Endothelial cell of umbilical vein (primary cell): Measurements from ENCODE around the gene PRDM16. TPM values are rescaled to one million over a fixed set of nuclear protein-coding genes. Genes with fewer than 3 reads are reported as not detected.

ENCODE experiments used
- BruUV-seq: library from RNA; stranded (reverse); fragments of 400-500 nt; replicated peaks from 2 replicates; lab custom pipeline; 2021; lab: Mats Ljungman, UMichigan
- CTCF ChIA-PET: fragments of 300-600, 350-600 bp; sonication (Branson Sonifier 250); formaldehyde crosslinking; loops from one replicate; lab custom pipeline; 2021; ENCODE audit warnings: antibody characterized with exemption, inconsistent platforms; lab: Charles Lee
- POLR2A ChIA-PET: fragments of 300-600, 350-600 bp; sonication (Branson Sonifier 250); formaldehyde crosslinking; loops from one replicate; lab custom pipeline; 2021; ENCODE audit warnings: antibody characterized with exemption, inconsistent platforms; lab: Charles Lee
- DNase-seq: peaks from one replicate; pipeline ENCODE4 v3.0.0-alpha.2; 2011; ENCODE audit warnings: low read depth, low spot score
- FAIRE-seq: peaks from 2 replicates; lab custom pipeline; 2011; peaks lifted over from hg19 to GRCh38; lab: Jason Lieb, UNC
- H2AFZ ChIP-seq: 2 replicates; pipeline ENCODE4 v1.6.0; 2012; ENCODE audit warnings: low read depth, low read length, control low read depth, inconsistent platforms
- H3K27ac ChIP-seq: 2 replicates; pipeline ENCODE4 v1.5.1; 2011; ENCODE audit warnings: low read depth, mild to moderate bottlenecking, control low read depth, low read length, moderate library complexity; ENCODE audit not compliant: insufficient read depth
- H3K27me3 ChIP-seq, 2 experiments: 2 replicates each; pipeline versions ENCODE4 v1.6.0 to v1.6.1; 2011; ENCODE audit warnings: low read length in 2 of 2, mixed read lengths in 1 of 2; ENCODE audit not compliant: control insufficient read depth in 2 of 2, insufficient read depth in 2 of 2
- H3K36me3 ChIP-seq, 2 experiments: 2 replicates in 1 of 2; 3 replicates in 1 of 2; pipeline ENCODE4 v1.5.1; 2011; ENCODE audit warnings: low read length in 2 of 2, mild to moderate bottlenecking in 1 of 2, moderate library complexity in 1 of 2; ENCODE audit not compliant: control insufficient read depth in 2 of 2, insufficient read depth in 2 of 2; ENCODE audit errors: extremely low read depth in 1 of 2
- H3K4me1 ChIP-seq: 3 replicates; pipeline ENCODE4 v1.5.1; 2011; ENCODE audit warnings: mild to moderate bottlenecking, low read length; ENCODE audit not compliant: control insufficient read depth, insufficient read depth; ENCODE audit errors: extremely low read depth
- H3K4me2 ChIP-seq: 2 replicates; pipeline ENCODE4 v1.6.1; 2011; ENCODE audit warnings: low read length, control low read depth, mixed read lengths; ENCODE audit not compliant: insufficient read depth
- H3K4me3 ChIP-seq, 3 experiments: fragments of 200-600 bp in 1 of 3; sonication (generic), shearing (Covaris generic) in 1 of 3; replicated peaks in 1 of 3; 2 replicates each; pipeline ENCODE4 v1.5.1; 2011 to 2016; ENCODE audit warnings: control low read depth in 3 of 3, low read length in 3 of 3, mild to moderate bottlenecking in 2 of 3, inconsistent platforms in 1 of 3, low read depth in 1 of 3, moderate library complexity in 1 of 3; ENCODE audit not compliant: insufficient read depth in 1 of 3
- H3K79me2 ChIP-seq: 2 replicates; pipeline ENCODE4 v1.6.0; 2012; ENCODE audit warnings: low read length, inconsistent platforms; ENCODE audit not compliant: control insufficient read depth, insufficient read depth
- H3K9ac ChIP-seq: replicated peaks from 2 replicates; pipeline ENCODE3; 2011; ENCODE audit warnings: low read length, control low read depth; ENCODE audit not compliant: insufficient read depth; ENCODE audit errors: extremely low read depth
- H3K9me1 ChIP-seq: replicated peaks from 3 replicates; pipeline ENCODE4 v1.6.0; 2011; ENCODE audit warnings: mild to moderate bottlenecking, low read length; ENCODE audit not compliant: control insufficient read depth, insufficient read depth; ENCODE audit errors: extremely low read depth
- H3K9me3 ChIP-seq: replicated peaks from 2 replicates; pipeline ENCODE4 v1.5.1; 2012; ENCODE audit warnings: low read length, inconsistent platforms; ENCODE audit not compliant: control insufficient read depth, insufficient read depth
- H4K20me1 ChIP-seq: replicated peaks from 2 replicates; pipeline ENCODE3; 2011; ENCODE audit warnings: mild to moderate bottlenecking, low read length; ENCODE audit not compliant: control insufficient read depth, insufficient read depth; ENCODE audit errors: extremely low read depth
- EZH2 ChIP-seq: IDR thresholded peaks from 2 replicates; pipeline ENCODE4 v1.6.1; 2012; ENCODE audit warnings: borderline replicate concordance, low read depth, mild to moderate bottlenecking, moderate library complexity, low read length, inconsistent platforms; ENCODE audit not compliant: severe bottlenecking
- FOS ChIP-seq: IDR thresholded peaks from 2 replicates; pipeline ENCODE4 v1.6.1; 2011; ENCODE audit warnings: mild to moderate bottlenecking, low read length, moderate library complexity, borderline replicate concordance; ENCODE audit not compliant: insufficient read depth
- GATA2 ChIP-seq: IDR thresholded peaks from 2 replicates; pipeline ENCODE4 v1.7.0; 2011; ENCODE audit warnings: low read depth, mild to moderate bottlenecking, moderate library complexity, mixed read lengths, low read length; ENCODE audit not compliant: insufficient read length, insufficient read depth
- JUN ChIP-seq: IDR thresholded peaks from 2 replicates; pipeline ENCODE4 v1.6.1; 2011; ENCODE audit warnings: borderline replicate concordance, low read depth; ENCODE audit not compliant: insufficient read length, insufficient read depth
- MAX ChIP-seq: IDR thresholded peaks from 2 replicates; pipeline ENCODE4 v1.6.1; 2011; ENCODE audit not compliant: insufficient read depth, insufficient read length
- MYC ChIP-seq: IDR thresholded peaks from one replicate; pipeline ENCODE4 v1.6.1; 2011; ENCODE audit warnings: mild to moderate bottlenecking, low read depth, low read length
- POLR2A ChIP-seq: IDR thresholded peaks from 2 replicates; pipeline ENCODE4 v1.6.1; 2012; ENCODE audit warnings: low read depth, mild to moderate bottlenecking, control low read depth, low read length
- POLR2AphosphoS5 ChIP-seq: IDR thresholded peaks from 2 replicates; pipeline ENCODE4 v1.6.1; 2012; ENCODE audit warnings: low read depth, mild to moderate bottlenecking, control low read depth, low read length, moderate library complexity; ENCODE audit not compliant: insufficient read depth
- dilution Hi-C: fragments of 300-500 bp; cut with MboI; formaldehyde crosslinking; loops from one replicate; pipeline ENCODE4 v1.15.0; 2019; ENCODE audit warnings: low sequenced_read_pairs; ENCODE audit not compliant: extremely low pct_ligation_motif_present
- intact Hi-C: fragments of 100-400 bp; cut with micrococcal nuclease; formaldehyde crosslinking; loops from one replicate; pipeline ENCODE4 v1.10.0; 2022
- polyA plus RNA-seq, 4 experiments: library from polyadenylated mRNA; depleted of rRNA in 3 of 4; stranded (reverse) in 3 of 4; unstranded in 1 of 4; fragments of >200 nt; gene quantifications; 2 replicates each; pipeline versions ENCODE4 v1.2.1 to v1.2.3, GENCODE V29; 2011 to 2012; ENCODE audit warnings: missing spikeins in 1 of 4
- total RNA-seq: library from RNA; stranded (reverse); gene quantifications from 2 replicates; pipeline ENCODE4 v1.2.3, GENCODE V29; 2021
- TF ChIP-seq, protein P1 (sequence below), 2 donors: IDR thresholded peaks; 1 replicate in 1 of 2; 2 replicates in 1 of 2; pipeline ENCODE4 v1.5.1; 2011; ENCODE audit warnings: low read length in 2 of 2, mild to moderate bottlenecking in 2 of 2, moderate library complexity in 2 of 2, control low read depth in 1 of 2, inconsistent platforms in 1 of 2, low read depth in 1 of 2; ENCODE audit not compliant: insufficient read depth in 1 of 2; ENCODE audit errors: extremely low read depth in 1 of 2

The PRDM16 gene
- total and polyA plus RNA-seq, 2 donors (not counting 3 experiments of a cell fraction or from before 2014, with no cell fraction given): not detected

DNA sequence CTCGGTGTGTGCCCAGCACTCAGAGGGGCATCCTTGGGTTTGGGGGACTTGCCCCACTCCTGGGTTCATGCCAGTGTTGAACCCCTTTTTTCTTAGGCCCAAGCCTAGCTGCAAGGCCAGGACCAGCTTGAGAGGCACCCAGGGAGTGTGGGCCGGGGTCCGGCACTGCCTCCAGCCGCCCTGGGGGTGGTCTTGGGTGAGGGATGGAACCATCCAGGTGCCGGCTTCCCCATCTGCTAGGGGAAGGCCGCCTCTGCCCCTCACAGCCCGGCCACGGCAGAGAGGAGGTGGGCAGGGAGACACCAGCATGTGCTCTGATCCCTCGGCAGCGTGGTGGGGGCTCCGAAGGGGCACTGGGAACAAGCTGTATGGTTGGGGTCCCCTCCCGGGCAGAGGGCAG lies 335.3 kb downstream of the PRDM16 start:
- Histone ChIP-seq H3K27me3 (peaks cover 0 to under 1% of the 10 kb centered on the region in 2 experiments), H3K4me3 (no peak overlapping the region), H3K9me3 (no peaks in the 10 kb centered on the region), H3K4me1 (no peaks in the 10 kb centered on the region), H3K9ac (no peak overlapping the region), H3K4me2 (no peak overlapping the region), H2AFZ (no peak overlapping the region), H3K79me2 (no peaks in the 10 kb centered on the region), H3K9me1 (no peaks in the 10 kb centered on the region), H3K27ac (no peak overlapping the region), H3K36me3 (no peaks in the 10 kb centered on the region), H4K20me1 (no peaks in the 10 kb centered on the region)
- no TSS peak for BruUV-seq
- DNase-seq (no peak), FAIRE-seq (no peak)
- dilution Hi-C loops (no loop called here), intact Hi-C loops (no loop called here)
- TF ChIP-seq EZH2 (no peak), MAX (no peak), POLR2AphosphoS5 (no peak), MYC (no peak), POLR2A (no peak), GATA2 (no peak), FOS (no peak), JUN (no peak)
- TF ChIP-seq, protein P1, sequence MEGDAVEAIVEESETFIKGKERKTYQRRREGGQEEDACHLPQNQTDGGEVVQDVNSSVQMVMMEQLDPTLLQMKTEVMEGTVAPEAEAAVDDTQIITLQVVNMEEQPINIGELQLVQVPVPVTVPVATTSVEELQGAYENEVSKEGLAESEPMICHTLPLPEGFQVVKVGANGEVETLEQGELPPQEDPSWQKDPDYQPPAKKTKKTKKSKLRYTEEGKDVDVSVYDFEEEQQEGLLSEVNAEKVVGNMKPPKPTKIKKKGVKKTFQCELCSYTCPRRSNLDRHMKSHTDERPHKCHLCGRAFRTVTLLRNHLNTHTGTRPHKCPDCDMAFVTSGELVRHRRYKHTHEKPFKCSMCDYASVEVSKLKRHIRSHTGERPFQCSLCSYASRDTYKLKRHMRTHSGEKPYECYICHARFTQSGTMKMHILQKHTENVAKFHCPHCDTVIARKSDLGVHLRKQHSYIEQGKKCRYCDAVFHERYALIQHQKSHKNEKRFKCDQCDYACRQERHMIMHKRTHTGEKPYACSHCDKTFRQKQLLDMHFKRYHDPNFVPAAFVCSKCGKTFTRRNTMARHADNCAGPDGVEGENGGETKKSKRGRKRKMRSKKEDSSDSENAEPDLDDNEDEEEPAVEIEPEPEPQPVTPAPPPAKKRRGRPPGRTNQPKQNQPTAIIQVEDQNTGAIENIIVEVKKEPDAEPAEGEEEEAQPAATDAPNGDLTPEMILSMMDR (IDR thresholded peaks at IDR 0.05; ENCODE audit: extremely low read depth in 1 of 2, insufficient read depth in 1 of 2, low read depth in 1 of 2, low read length in 2 of 2): no peak
- CTCF ChIA-PET: no interaction called here
- POLR2A ChIA-PET: no interaction called here
